H9 (cell line): ENCODE data around the gene CXCL8. TPM values are rescaled to one million over a fixed set of nuclear protein-coding genes. Genes with fewer than 3 reads are reported as not detected.

Experiments
- DNase-seq: peaks from one replicate; pipeline ENCODE4 v3.0.0-alpha.2; 2017
- H2AFZ ChIP-seq: one replicate; pipeline ENCODE4 v1.6.1; 2013; ENCODE audit warnings: mild to moderate bottlenecking, low read length, control low read depth, moderate library complexity
- H2AK5ac ChIP-seq: 2 replicates; pipeline ENCODE4 v1.6.1; 2013; ENCODE audit warnings: low read length, control low read depth, mixed read lengths; ENCODE audit not compliant: insufficient read length
- H2BK120ac ChIP-seq: one replicate; pipeline ENCODE4 v1.6.1; 2013; ENCODE audit warnings: low read depth, mild to moderate bottlenecking, low read length, control low read depth, inconsistent platforms; ENCODE audit not compliant: poor library complexity, severe bottlenecking
- H2BK12ac ChIP-seq: 2 replicates; pipeline ENCODE4 v1.6.1; 2013; ENCODE audit warnings: low read length, control low read depth, mixed read lengths, low read depth; ENCODE audit not compliant: insufficient read length
- H2BK15ac ChIP-seq: 2 replicates; pipeline ENCODE4 v1.6.1; 2013; ENCODE audit warnings: low read depth, low read length, control low read depth
- H2BK20ac ChIP-seq: one replicate; pipeline ENCODE4 v1.6.1; 2013; ENCODE audit warnings: low read depth, mild to moderate bottlenecking, low read length, control low read depth, inconsistent platforms; ENCODE audit not compliant: poor library complexity, severe bottlenecking
- H2BK5ac ChIP-seq: 2 replicates; pipeline ENCODE4 v1.6.1; 2013; ENCODE audit warnings: low read length, control low read depth, mixed read lengths; ENCODE audit not compliant: insufficient read length
- H3K14ac ChIP-seq: 2 replicates; pipeline ENCODE4 v1.6.1; 2013; ENCODE audit warnings: low read length, control low read depth; ENCODE audit not compliant: insufficient read depth
- H3K18ac ChIP-seq: 2 replicates; pipeline ENCODE4 v1.6.1; 2013; ENCODE audit warnings: low read depth, mild to moderate bottlenecking, mixed read lengths, low read length, control low read depth; ENCODE audit not compliant: insufficient read length
- H3K23ac ChIP-seq: 2 replicates; pipeline ENCODE4 v1.6.1; 2013; ENCODE audit warnings: low read length, control low read depth, mixed read lengths, low read depth; ENCODE audit not compliant: insufficient read length
- H3K23me2 ChIP-seq: 2 replicates; pipeline ENCODE4 v1.6.1; 2013; ENCODE audit warnings: low read depth, mild to moderate bottlenecking, mixed read lengths, low read length, control low read depth; ENCODE audit not compliant: insufficient read length, poor library complexity, severe bottlenecking
- H3K27ac ChIP-seq: 2 replicates; pipeline ENCODE4 v1.5.1; 2013; ENCODE audit warnings: low read length, control low read depth, mixed read lengths, low read depth; ENCODE audit not compliant: insufficient read length
- H3K27me3 ChIP-seq: 2 replicates; pipeline ENCODE4 v1.6.1; 2013; ENCODE audit warnings: low read length, control low read depth, inconsistent platforms; ENCODE audit not compliant: insufficient read depth
- H3K4ac ChIP-seq: 2 replicates; pipeline ENCODE4 v1.6.1; 2013; ENCODE audit warnings: low read depth, mild to moderate bottlenecking, control low read depth, inconsistent platforms, low read length, moderate library complexity
- H3K4me1 ChIP-seq: 2 replicates; pipeline ENCODE4 v1.6.1; 2013; ENCODE audit warnings: low read length, control low read depth, inconsistent platforms; ENCODE audit not compliant: insufficient read depth
- H3K4me2 ChIP-seq: 2 replicates; pipeline ENCODE4 v1.6.1; 2013; ENCODE audit warnings: low read length, control low read depth, mixed read lengths; ENCODE audit not compliant: insufficient read length, insufficient read depth
- H3K56ac ChIP-seq: 2 replicates; pipeline ENCODE4 v1.6.1; 2013; ENCODE audit warnings: low read depth, mild to moderate bottlenecking, mixed read lengths, low read length, control low read depth; ENCODE audit not compliant: insufficient read length
- H3K79me1 ChIP-seq: 2 replicates; pipeline ENCODE4 v1.6.1; 2013; ENCODE audit warnings: low read depth, mild to moderate bottlenecking, moderate library complexity, low read length, control low read depth, inconsistent platforms; ENCODE audit not compliant: insufficient read depth, poor library complexity, severe bottlenecking
- H3K79me2 ChIP-seq: 2 replicates; pipeline ENCODE4 v1.6.1; 2013; ENCODE audit warnings: low read length, control low read depth, inconsistent platforms; ENCODE audit not compliant: insufficient read depth
- H3K9ac ChIP-seq: 2 replicates; pipeline ENCODE4 v1.6.1; 2013; ENCODE audit warnings: low read length, control low read depth, mixed read lengths; ENCODE audit not compliant: insufficient read length; ENCODE audit errors: extremely low read depth
- H3K9me3 ChIP-seq: one replicate; pipeline ENCODE4 v1.6.1; 2013; ENCODE audit warnings: low read depth, low read length, inconsistent platforms; ENCODE audit not compliant: control insufficient read depth
- H3T11ph ChIP-seq: one replicate; pipeline ENCODE4 v1.6.1; 2013; ENCODE audit warnings: mild to moderate bottlenecking, low read length, control low read depth, inconsistent platforms
- H4K20me1 ChIP-seq: one replicate; pipeline ENCODE4 v1.6.1; 2013; ENCODE audit not compliant: control insufficient read depth, insufficient read length, insufficient read depth
- H4K5ac ChIP-seq: 2 replicates; pipeline ENCODE4 v1.6.1; 2013; ENCODE audit warnings: low read depth, mild to moderate bottlenecking, mixed read lengths, low read length, control low read depth; ENCODE audit not compliant: insufficient read length
- H4K8ac ChIP-seq: replicated peaks from 2 replicates; pipeline ENCODE4 v1.6.1; 2013; ENCODE audit warnings: low read length, control low read depth, mixed read lengths, low read depth; ENCODE audit not compliant: insufficient read length
- H4K91ac ChIP-seq: 2 replicates; pipeline ENCODE4 v1.6.1; 2013; ENCODE audit warnings: low read depth, mild to moderate bottlenecking, moderate library complexity, mixed read lengths, low read length, control low read depth; ENCODE audit not compliant: insufficient read length
- H3K27ac Mint-ChIP-seq, 3 experiments: 2 replicates in 2 of 3; 3 replicates in 1 of 3; pipeline ENCODE4 v1.8.0; 2020 to 2021; ENCODE audit warnings: mixed read lengths in 3 of 3, mild to moderate bottlenecking in 1 of 3, moderate library complexity in 1 of 3
- H3K27me3 Mint-ChIP-seq: 2 replicates; pipeline ENCODE4 v1.8.0; 2021; ENCODE audit warnings: low read depth, mild to moderate bottlenecking, moderate library complexity, mixed read lengths
- H3K36me3 Mint-ChIP-seq, 3 experiments: 2 replicates in 2 of 3; 3 replicates in 1 of 3; pipeline ENCODE4 v1.8.0; 2020 to 2021; ENCODE audit warnings: low read depth in 3 of 3, mixed read lengths in 3 of 3; ENCODE audit not compliant: insufficient read depth in 1 of 3
- H3K4me1 Mint-ChIP-seq, 2 experiments: 2 replicates each; pipeline ENCODE4 v1.8.0; 2020; ENCODE audit warnings: mixed read lengths in 2 of 2
- H3K4me3 Mint-ChIP-seq, 2 experiments: 2 replicates in 1 of 2; 3 replicates in 1 of 2; pipeline ENCODE4 v1.8.0; 2020 to 2021; ENCODE audit warnings: mild to moderate bottlenecking in 2 of 2, mixed read lengths in 2 of 2, moderate library complexity in 1 of 2
- H3K9me3 Mint-ChIP-seq, 2 experiments: 2 replicates in 1 of 2; 3 replicates in 1 of 2; pipeline ENCODE4 v1.8.0; 2020; ENCODE audit warnings: mild to moderate bottlenecking in 2 of 2, mixed read lengths in 2 of 2, moderate library complexity in 1 of 2
- CTCF ChIP-seq: fragments of 200-600 bp; sonication (generic); conservative IDR thresholded peaks from 3 replicates; pipeline ENCODE4 v1.8.0; 2021; ENCODE audit warnings: antibody characterized with exemption, mild to moderate bottlenecking
- WGBS: extraction: QIAGEN DNeasy Blood & Tissue Kit; methylation state at CpG from one replicate; pipeline ENCODE4 v1.1.7; 2013; ENCODE audit warnings: missing lambda C conversion rate, low lambda C conversion rate, mixed read lengths; ENCODE audit not compliant: insufficient read length; ENCODE audit errors: extremely low coverage; 5-methylcytosine and 5-hydroxymethylcytosine counted together
- total RNA-seq: library from RNA; stranded (reverse); gene quantifications from 2 replicates; pipeline ENCODE4 v1.2.1, GENCODE V29; 2021

The CXCL8 gene
- total RNA-seq, 1 experiment from 2014 or later = not detected

- H2AK5ac ChIP-seq = no peak overlapping the region
- H3K23ac ChIP-seq = no peak overlapping the region
- H3K79me1 ChIP-seq = no peaks in the 10 kb centered on the region
- no peak overlapping the region for H2AFZ ChIP-seq
- no peak overlapping the region for H3K4me2 ChIP-seq
- no peaks in the 10 kb centered on the region for H3K9me3 ChIP-seq
- no peak overlapping the region for H4K8ac ChIP-seq
- H2BK20ac ChIP-seq = no peak overlapping the region
- H3K4me3 Mint-ChIP-seq = no peak overlapping the region
- H3K79me2 ChIP-seq = no peaks in the 10 kb centered on the region
- no peak overlapping the region for H3K27ac ChIP-seq
- H3K27me3 Mint-ChIP-seq = no peaks in the 10 kb centered on the region
- H4K91ac ChIP-seq = no peak overlapping the region
- no peak for TF ChIP-seq CTCF
- no peaks in the 10 kb centered on the region for H3K4me1 Mint-ChIP-seq
- no peaks in the 10 kb centered on the region for H3K23me2 ChIP-seq
- H2BK5ac ChIP-seq = no peak overlapping the region
- H3K36me3 Mint-ChIP-seq = no peaks in the 10 kb centered on the region
- no CpG with 5 or more reads among the region's 1 CpG for WGBS
- H3K14ac ChIP-seq = no peak overlapping the region
- no peak overlapping the region for H2BK15ac ChIP-seq
- H3K4me1 ChIP-seq = no peaks in the 10 kb centered on the region
- H3K18ac ChIP-seq = no peak overlapping the region
- H2BK120ac ChIP-seq = no peak overlapping the region
- no peak overlapping the region for H3K56ac ChIP-seq
- no peak overlapping the region for H3T11ph ChIP-seq
- no peak overlapping the region for H2BK12ac ChIP-seq
- no peak overlapping the region for H3K4ac ChIP-seq
- H3K27me3 ChIP-seq = no peaks in the 10 kb centered on the region
- no peaks in the 10 kb centered on the region for H4K20me1 ChIP-seq
- H3K27ac Mint-ChIP-seq = no peak overlapping the region
- no peak overlapping the region for H4K5ac ChIP-seq
- no peaks in the 10 kb centered on the region; a peak in 1 of 5 replicates for H3K9me3 Mint-ChIP-seq
- DNase-seq = no peak
- no peak overlapping the region for H3K9ac ChIP-seq
Measured at GRCh38 chr4:73693811-73694210, 46.6 kb upstream of the CXCL8 start.
